ENCODE data around the gene TMEM121. TPM values are rescaled to one million over a fixed set of nuclear protein-coding genes. Genes with fewer than 3 reads are reported as not detected.
"Not testable (repeated sequence)": the region's sequence is repeated elsewhere in the genome, so short reads cannot be mapped to it uniquely, and the experiment has no call there.

The TMEM121 gene
- total RNA-seq, 1 donor from 2014 or later: 9.9 TPM

DNA sequence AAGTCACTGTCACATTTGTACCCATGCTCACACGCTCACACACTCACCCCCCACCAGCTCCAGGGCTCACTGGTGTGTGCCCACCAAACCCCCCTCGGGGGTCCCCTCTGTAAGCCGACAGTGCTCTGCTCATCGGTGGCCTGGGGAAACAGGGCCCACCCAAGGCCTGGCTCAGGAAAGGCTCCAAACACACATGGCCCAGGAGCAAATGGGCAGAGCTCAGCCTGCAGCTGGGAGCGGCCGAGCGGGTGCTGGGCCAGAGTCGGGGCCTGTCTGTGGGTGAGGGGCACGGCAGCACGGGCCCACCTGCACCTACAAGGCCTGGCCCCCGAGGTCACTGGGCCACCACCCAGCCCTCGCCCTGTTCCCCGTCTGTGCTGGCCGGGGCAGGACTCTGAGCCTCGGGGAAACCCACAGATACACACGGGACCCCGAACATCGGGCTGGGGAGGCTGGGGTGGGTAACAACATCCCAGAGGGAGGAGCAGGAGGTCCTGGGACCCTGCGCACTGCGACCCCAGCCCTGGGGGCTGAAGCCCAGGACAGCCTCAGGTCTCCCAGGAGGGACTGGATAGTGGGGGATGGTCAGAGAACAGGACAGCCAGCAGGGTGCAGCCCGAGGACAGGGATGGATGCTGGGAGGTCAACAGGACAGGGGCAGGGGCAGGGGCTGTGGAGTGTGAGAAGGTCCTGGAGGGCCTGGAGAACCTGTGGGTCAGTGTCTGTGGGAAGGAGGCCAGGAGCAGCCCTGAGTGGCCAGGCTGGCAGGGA, 45.0 kb downstream of the TMEM121 start:
- DNase-seq (ENCODE audit: low spot score); H3K4me3 Mint-ChIP-seq; H3K27ac Mint-ChIP-seq; intact Hi-C loops (cut with micrococcal nuclease); H3K36me3 Mint-ChIP-seq (ENCODE audit: low read depth); H3K4me1 Mint-ChIP-seq (ENCODE audit: low read depth); H3K27me3 Mint-ChIP-seq (ENCODE audit: insufficient read depth): not testable (repeated sequence)
- H3K9me3 Mint-ChIP-seq: peaks cover 26% of the 10 kb centered on the region

DNA sequence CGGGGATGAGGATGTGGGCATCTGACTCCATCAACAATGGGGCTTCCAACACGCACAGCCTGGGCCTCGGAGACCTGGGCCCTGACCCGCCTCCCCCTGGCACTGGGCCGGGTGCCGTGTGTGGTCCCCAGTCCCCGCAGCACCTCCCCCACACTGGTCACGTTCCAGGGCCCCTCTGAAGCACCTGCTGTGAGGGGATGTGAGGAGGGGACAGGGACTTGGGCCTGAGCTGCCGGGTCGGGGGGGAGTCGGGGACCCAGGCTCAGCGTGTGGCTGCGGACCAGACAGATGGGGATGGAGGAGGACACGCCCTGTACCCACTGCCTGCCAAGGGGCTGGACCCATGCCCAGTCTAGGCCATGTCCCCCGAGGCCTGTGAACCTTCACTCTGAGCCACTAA, 45.7 kb downstream of the TMEM121 start:
- H3K27me3 Mint-ChIP-seq (ENCODE audit: insufficient read depth); H3K27ac Mint-ChIP-seq; H3K36me3 Mint-ChIP-seq (ENCODE audit: low read depth); H3K4me1 Mint-ChIP-seq (ENCODE audit: low read depth); DNase-seq (ENCODE audit: low spot score); H3K4me3 Mint-ChIP-seq; intact Hi-C loops (cut with micrococcal nuclease): not testable (repeated sequence)
- H3K9me3 Mint-ChIP-seq: peaks cover 26% of the 10 kb centered on the region

DNA sequence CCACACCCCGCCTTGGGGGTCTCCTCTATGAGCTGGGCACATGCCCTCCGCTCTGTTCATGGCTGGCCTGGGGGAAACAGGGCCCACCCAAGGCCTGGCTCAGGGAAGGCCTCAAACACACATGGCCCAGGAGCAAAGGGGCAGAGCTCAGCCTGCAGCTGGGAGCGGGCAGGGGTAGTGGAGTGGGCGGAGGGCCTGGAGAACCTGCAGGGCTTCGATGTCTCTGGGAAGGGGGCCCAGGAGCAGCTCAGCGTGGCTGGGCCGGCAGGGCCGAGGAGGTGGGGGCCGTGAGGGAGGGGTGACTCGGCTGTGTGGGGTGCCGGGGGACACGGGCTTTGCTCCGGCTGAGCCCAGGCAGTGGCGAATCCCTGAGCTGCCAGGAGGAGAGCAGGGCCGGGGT, 47.5 kb downstream of the TMEM121 start:
- not testable (repeated sequence) for H3K27me3 Mint-ChIP-seq (ENCODE audit: insufficient read depth)

DNA sequence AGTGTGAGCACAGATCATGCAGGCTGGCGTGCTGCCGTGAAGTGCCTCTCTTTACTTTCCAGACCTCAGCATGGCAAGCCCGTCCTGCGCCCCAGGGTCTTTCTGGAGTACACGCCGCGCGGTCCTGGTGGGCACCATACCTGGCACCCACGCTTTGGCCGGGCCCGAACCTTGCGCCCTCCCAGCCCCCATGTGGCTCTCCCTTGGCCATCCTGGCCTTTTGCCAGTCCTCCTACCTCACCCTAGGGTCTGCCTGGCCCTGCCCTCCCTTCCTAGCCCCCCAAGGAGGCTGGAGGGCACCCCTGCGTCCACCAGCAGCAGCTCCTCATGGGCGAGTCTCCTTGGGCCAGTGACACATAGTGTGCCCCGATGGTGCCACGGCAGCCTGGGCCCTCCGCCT, 48.0 kb downstream of the TMEM121 start:
- H3K9me3 Mint-ChIP-seq: peaks cover 15% of the 10 kb centered on the region

More for the DNA sequence above, 47.5 kb downstream of the TMEM121 start:
- H3K4me1 Mint-ChIP-seq (ENCODE audit: low read depth); intact Hi-C loops (cut with micrococcal nuclease); H3K36me3 Mint-ChIP-seq (ENCODE audit: low read depth); H3K4me3 Mint-ChIP-seq; H3K27ac Mint-ChIP-seq; DNase-seq (ENCODE audit: low spot score): not testable (repeated sequence)
- H3K9me3 Mint-ChIP-seq: peaks cover 21% of the 10 kb centered on the region

DNA sequence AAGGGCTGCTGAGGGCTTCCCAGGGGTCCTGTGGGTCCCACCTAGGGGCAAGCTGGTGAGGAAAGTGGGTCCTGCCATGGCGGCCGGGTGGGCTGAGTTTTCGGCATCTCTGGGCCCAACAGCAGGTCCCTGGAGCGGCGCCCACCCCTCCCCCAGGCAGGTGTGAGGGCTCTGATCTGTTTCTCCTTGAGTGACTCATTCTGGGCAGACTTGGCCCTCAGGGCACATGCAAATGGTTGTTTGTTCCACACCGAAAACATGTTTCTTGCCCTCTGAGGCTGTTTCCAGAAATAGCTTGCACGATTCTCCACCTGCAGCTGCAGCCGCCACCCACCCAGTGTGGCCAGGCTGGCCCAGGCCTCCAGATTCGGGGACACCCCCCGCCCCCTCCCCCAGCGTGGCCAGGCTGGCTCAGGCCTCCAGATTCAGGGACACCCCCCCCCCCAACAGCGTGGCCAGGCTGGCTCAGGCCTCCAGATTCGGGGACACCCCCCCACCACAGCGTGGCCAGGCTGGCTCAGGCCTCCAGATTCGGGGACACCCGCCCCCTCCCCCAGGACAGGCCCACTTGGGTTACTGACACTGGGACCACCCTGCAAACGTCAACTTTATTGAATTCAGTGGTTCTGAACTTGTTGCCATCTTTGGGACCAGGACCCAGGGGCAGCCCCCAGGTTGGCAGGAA, 48.8 kb downstream of the TMEM121 start:
- intact Hi-C loops (cut with micrococcal nuclease); H3K36me3 Mint-ChIP-seq (ENCODE audit: low read depth); H3K27me3 Mint-ChIP-seq (ENCODE audit: insufficient read depth); H3K4me3 Mint-ChIP-seq; H3K9me3 Mint-ChIP-seq; H3K27ac Mint-ChIP-seq; DNase-seq (ENCODE audit: low spot score); H3K4me1 Mint-ChIP-seq (ENCODE audit: low read depth): not testable (repeated sequence)

More for the DNA sequence above, 48.0 kb downstream of the TMEM121 start:
- H3K36me3 Mint-ChIP-seq (ENCODE audit: low read depth); H3K4me1 Mint-ChIP-seq (ENCODE audit: low read depth); H3K27ac Mint-ChIP-seq; DNase-seq (ENCODE audit: low spot score); intact Hi-C loops (cut with micrococcal nuclease); H3K27me3 Mint-ChIP-seq (ENCODE audit: insufficient read depth); H3K4me3 Mint-ChIP-seq: not testable (repeated sequence)

DNA sequence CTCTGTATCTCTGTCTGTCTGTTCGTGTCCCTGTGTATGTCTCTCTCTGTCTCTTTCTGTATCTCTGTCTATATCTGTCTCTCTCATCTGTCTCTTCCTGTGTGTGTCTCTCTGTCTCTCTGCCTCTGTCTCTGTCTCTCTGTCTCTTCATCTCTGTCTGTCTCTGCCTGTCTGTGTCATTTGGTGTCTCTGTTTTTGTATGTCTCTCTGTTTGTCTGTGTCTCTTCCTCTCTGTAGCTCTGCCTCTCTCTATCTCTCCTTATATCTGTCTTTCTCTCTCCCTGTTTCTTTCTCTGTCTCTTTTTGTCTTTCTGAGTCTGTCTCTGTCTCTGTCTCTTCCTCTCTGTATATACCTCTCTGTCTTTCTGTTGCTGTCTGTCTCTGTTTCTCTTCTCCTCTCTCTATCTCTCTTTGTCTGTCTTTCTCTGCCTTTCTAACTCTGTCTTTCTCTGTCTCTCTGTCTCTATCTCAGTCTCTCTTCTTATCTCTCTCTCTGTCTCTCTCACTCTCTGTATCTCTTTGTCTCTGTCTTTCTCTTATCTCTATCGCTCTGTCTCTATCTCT, 50.2 kb downstream of the TMEM121 start:
- DNase-seq (ENCODE audit: low spot score): no peak
- H3K9me3 Mint-ChIP-seq: no peaks in the 10 kb centered on the region
- no peak overlapping the region for H3K4me3 Mint-ChIP-seq
- intact Hi-C loops (cut with micrococcal nuclease): no loop called here
- no peaks in the 10 kb centered on the region for H3K4me1 Mint-ChIP-seq (ENCODE audit: low read depth)
- no peaks in the 10 kb centered on the region for H3K27me3 Mint-ChIP-seq (ENCODE audit: insufficient read depth)
- peak overlapping the region; percentile 8 for H3K27ac Mint-ChIP-seq
- no peaks in the 10 kb centered on the region for H3K36me3 Mint-ChIP-seq (ENCODE audit: low read depth)

DNA sequence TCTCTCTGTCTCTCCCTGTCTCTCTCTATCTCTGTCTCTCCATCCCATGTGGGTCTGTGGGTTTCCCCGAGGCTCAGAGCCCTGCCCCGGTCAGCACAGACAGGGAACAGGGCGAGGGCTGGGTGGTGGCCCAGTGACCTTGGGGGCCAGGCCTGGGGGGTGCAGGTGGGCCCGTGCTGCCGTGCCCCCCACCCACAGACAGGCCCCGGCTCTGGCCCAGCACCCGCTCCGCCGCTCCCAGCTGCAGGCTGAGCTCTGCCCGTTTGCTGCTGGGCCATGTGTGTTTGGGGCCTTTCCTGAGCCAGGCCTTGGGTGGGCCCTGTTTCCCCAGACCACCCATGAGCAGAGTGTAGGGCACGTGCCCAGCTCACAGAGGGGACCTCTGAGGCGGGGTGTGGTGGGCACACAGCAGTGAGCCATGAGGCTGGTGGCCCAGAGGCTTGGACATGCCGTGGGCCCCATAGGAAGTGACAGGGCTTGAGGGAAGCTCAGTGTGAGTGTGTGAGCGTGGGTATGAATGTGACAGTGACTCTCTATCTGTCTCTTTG, 51.0 kb downstream of the TMEM121 start:
- DNase-seq (ENCODE audit: low spot score): no peak
- Mint-ChIP-seq H3K27ac (no peak overlapping the region), H3K9me3 (no peaks in the 10 kb centered on the region), H3K4me1 (ENCODE audit: low read depth) (no peaks in the 10 kb centered on the region), H3K36me3 (ENCODE audit: low read depth) (no peaks in the 10 kb centered on the region), H3K4me3 (no peak overlapping the region), H3K27me3 (ENCODE audit: insufficient read depth) (no peaks in the 10 kb centered on the region)
- intact Hi-C loops (cut with micrococcal nuclease): no loop called here

DNA sequence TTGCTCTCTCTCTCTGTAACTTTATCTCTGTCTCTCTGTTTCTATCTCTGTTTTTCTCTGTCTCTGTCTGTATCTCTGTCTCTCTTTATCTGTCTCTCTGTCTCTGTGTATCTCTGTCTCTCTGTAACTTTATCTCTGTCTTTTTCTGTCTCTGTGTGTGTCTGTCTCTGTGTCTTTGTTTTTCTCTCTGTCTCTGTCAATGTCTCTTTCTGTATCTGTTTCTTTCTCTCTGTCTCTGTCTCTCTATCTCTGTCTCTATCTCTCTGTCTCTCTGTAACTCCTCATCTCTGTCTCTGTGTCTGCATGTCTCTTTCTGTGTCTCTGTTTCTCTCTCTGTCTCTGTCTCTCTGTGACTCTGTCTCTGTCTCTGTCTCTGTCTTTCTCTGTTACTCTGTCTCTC, 51.7 kb downstream of the TMEM121 start:
- Mint-ChIP-seq H3K4me3 (no peak overlapping the region), H3K36me3 (ENCODE audit: low read depth) (no peaks in the 10 kb centered on the region), H3K27ac (no peak overlapping the region), H3K9me3 (no peaks in the 10 kb centered on the region), H3K27me3 (ENCODE audit: insufficient read depth) (no peaks in the 10 kb centered on the region), H3K4me1 (ENCODE audit: low read depth) (no peaks in the 10 kb centered on the region)
- intact Hi-C loops (cut with micrococcal nuclease): no loop called here
- DNase-seq (ENCODE audit: low spot score): no peak

DNA sequence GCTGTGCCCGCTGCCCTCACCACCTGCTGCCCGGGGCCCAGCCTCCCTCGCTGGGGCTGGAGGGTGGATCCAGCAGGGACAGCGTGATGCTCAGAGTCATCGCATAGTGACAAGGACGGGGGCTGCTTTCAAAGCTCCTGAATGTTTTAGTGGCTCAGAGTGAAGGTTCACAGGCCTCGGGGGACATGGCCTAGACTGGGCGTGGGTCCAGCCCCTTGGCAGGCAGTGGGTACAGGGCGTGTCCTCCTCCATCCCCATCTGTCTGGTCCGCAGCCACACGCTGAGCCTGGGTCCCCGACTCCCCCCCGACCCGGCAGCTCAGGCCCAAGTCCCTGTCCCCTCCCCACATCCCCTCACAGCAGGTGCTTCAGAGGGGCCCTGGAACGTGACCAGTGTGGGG, 52.8 kb downstream of the TMEM121 start:
- H3K27me3 Mint-ChIP-seq (ENCODE audit: insufficient read depth); H3K9me3 Mint-ChIP-seq; H3K4me1 Mint-ChIP-seq (ENCODE audit: low read depth); H3K4me3 Mint-ChIP-seq; intact Hi-C loops (cut with micrococcal nuclease); DNase-seq (ENCODE audit: low spot score); H3K27ac Mint-ChIP-seq; H3K36me3 Mint-ChIP-seq (ENCODE audit: low read depth): not testable (repeated sequence)

Other genes starting within 250 kb of the TMEM121 start
- gene BRF1, start 225.6 kb upstream of the TMEM121 start, total RNA-seq: 46.1 and 46.9 TPM in 2 replicates
- 28.2 and 32.3 TPM in 2 replicates for gene PACS2, start 211.8 kb upstream of the TMEM121 start, total RNA-seq
- gene TEX22, start 128.0 kb upstream of the TMEM121 start, total RNA-seq: 7.4 and 9.1 TPM in 2 replicates
- 173 and 181 TPM in 2 replicates for gene MTA1, start 106.8 kb upstream of the TMEM121 start, total RNA-seq
- not detected in 2 replicates for gene CRIP2, start 51.8 kb upstream of the TMEM121 start, total RNA-seq
- 97.1 and 103 TPM in 2 replicates for gene CRIP1, start 39.7 kb upstream of the TMEM121 start, total RNA-seq
- gene TEDC1, start 35.3 kb upstream of the TMEM121 start, total RNA-seq: 44.5 and 46.1 TPM in 2 replicates